ENCODE results near the gene GPR132. TPM values are rescaled to one million over a fixed set of nuclear protein-coding genes. Genes with fewer than 3 reads are reported as not detected.

Gene GPR132
- total and polyA plus RNA-seq, 11 donors = 0.27 to 5.3 (median 0.75) TPM

GRCh38 chr14:105013150-105013785, 52.0 kb downstream of the GPR132 start:
- TF ChIP-seq CTCF (IDR thresholded peaks at IDR 0.05) = peak in 4 of 12 donors; percentile 10 to 34 (median 26)
- no peak for TF ChIP-seq POLR2A (IDR thresholded peaks at IDR 0.05)
- Histone ChIP-seq H3K27ac (no peak overlapping the region), H3K36me3 (peaks cover 0 to 40% (median 22%) of the 10 kb centered on the region in 9 donors), H3K4me1 (peaks cover 0 to 15% (median 8%) of the 10 kb centered on the region in 12 donors), H3K9me3 (no peaks in the 10 kb centered on the region), H3K4me3 (no peak overlapping the region), H3K27me3 (no peaks in the 10 kb centered on the region)
- peak; percentile 65 to 84 (median 78) for ATAC-seq
- DNase-seq = peak in 4 of 5 donors; percentile 39 to 58 (median 50)
- intact Hi-C loops (cut with DNase I) = loop anchor here in 1 of 10 donors (5.0 kb wide), 1 partner anchor 36 kb away; the partner anchor contains the start of gene AHNAK2
- WGBS, 4 donors = 37 to 40% (median 39%) methylated on average over 8 of the region's 8 CpGs

- intact Hi-C loops (cut with DNase I) = loop anchor here in 1 of 10 donors (5.0 kb wide), 1 partner anchor 35 kb away; the partner anchor contains the start of gene AHNAK2
- TF ChIP-seq POLR2A (IDR thresholded peaks at IDR 0.05) = no peak
- TF ChIP-seq CTCF (IDR thresholded peaks at IDR 0.05) = peak in 9 of 12 donors; percentile 20 to 53 (median 40)
- Histone ChIP-seq H3K36me3 (peaks cover 0 to 47% (median 22%) of the 10 kb centered on the region in 9 donors), H3K9me3 (no peaks in the 10 kb centered on the region), H3K4me3 (no peak overlapping the region), H3K4me1 (peaks cover 0 to 15% (median 8%) of the 10 kb centered on the region in 12 donors), H3K27ac (peak overlapping the region in 1 of 12 donors; percentile 19), H3K27me3 (no peaks in the 10 kb centered on the region)
- no peak for DNase-seq
- WGBS, 4 donors = 59 to 71% (median 69%) methylated on average over 21 to 23 of the region's 23 CpGs
- peak; percentile 42 to 81 (median 72) for ATAC-seq
These were observed 52.9 kb downstream of the GPR132 start for GRCh38 chr14:105012171-105012985.

- WGBS, 4 donors = 80 to 86% (median 84%) methylated on average over 25 to 29 of the region's 29 CpGs
- H3K4me1 ChIP-seq = peaks cover 0 to 15% (median 8%) of the 10 kb centered on the region in 12 donors
- intact Hi-C loops (cut with DNase I) = loop anchor here in 1 of 10 donors (5.0 kb wide), 1 partner anchor 34 kb away; the partner anchor contains the start of gene AHNAK2
These were observed 53.8 kb downstream of the GPR132 start for GRCh38 chr14:105011312-105011990.

More at GRCh38 chr14:105011312-105011990, 53.8 kb downstream of the GPR132 start:
- Histone ChIP-seq H3K36me3 (peaks cover 0 to 47% (median 22%) of the 10 kb centered on the region in 9 donors), H3K4me3 (no peak overlapping the region), H3K27ac (peak overlapping the region in 1 of 12 donors; percentile 39), H3K9me3 (no peaks in the 10 kb centered on the region), H3K27me3 (no peaks in the 10 kb centered on the region)
- DNase-seq (no peak), ATAC-seq (no peak)
- no peak for TF ChIP-seq CTCF (IDR thresholded peaks at IDR 0.05)
- TF ChIP-seq POLR2A (IDR thresholded peaks at IDR 0.05) = no peak

Data from heart left ventricle (tissue), 16 donors.